GM23338 (cell line): ENCODE measurements around the gene PRLHR.

Experiments used
- CREB1 ChIP-seq: fragments of 250-450 bp; sonication (Bioruptor Pico); IDR thresholded peaks from 2 replicates; pipeline ENCODE4 v1.5.0; 2020; ENCODE audit warnings: low read depth, mild to moderate bottlenecking, moderate library complexity
- CTCF ChIP-seq, 2 experiments: fragments of 200-600 bp in 1 of 2; sonication (generic) in 1 of 2; conservative IDR thresholded peaks; 2 replicates each; pipeline versions ENCODE4 v1.5.1 to v1.6.1; 2016 to 2017; ENCODE audit warnings: antibody characterized with exemption in 2 of 2, low read depth in 2 of 2, mild to moderate bottlenecking in 2 of 2, moderate library complexity in 1 of 2
- ETS1 ChIP-seq: IDR thresholded peaks from 2 replicates; pipeline ENCODE4 v1.6.1; 2016; ENCODE audit warnings: antibody characterized with exemption
- EZH2 ChIP-seq: fragments of 200-600 bp; sonication (generic); IDR thresholded peaks from one replicate; pipeline ENCODE4 v1.8.0; 2017; ENCODE audit warnings: antibody characterized with exemption, mild to moderate bottlenecking, low read depth; ENCODE audit not compliant: unreplicated experiment
- EZH2phosphoT487 ChIP-seq: fragments of 200-600 bp; sonication (generic); IDR thresholded peaks from one replicate; pipeline ENCODE4 v1.8.1; 2018; ENCODE audit warnings: antibody characterized with exemption; ENCODE audit not compliant: unreplicated experiment
- JUNB ChIP-seq: IDR thresholded peaks from one replicate; pipeline ENCODE4 v1.6.1; 2016; ENCODE audit warnings: antibody characterized with exemption; ENCODE audit not compliant: unreplicated experiment
- POLR2AphosphoS5 ChIP-seq: IDR thresholded peaks from 2 replicates; pipeline ENCODE4 v1.6.1; 2016; ENCODE audit warnings: antibody characterized with exemption, low read depth
- REST ChIP-seq: IDR thresholded peaks from one replicate; pipeline ENCODE4 v1.6.1; 2018; ENCODE audit warnings: antibody characterized with exemption; ENCODE audit not compliant: unreplicated experiment
- STAT1 ChIP-seq: IDR thresholded peaks from one replicate; pipeline ENCODE4 v1.6.1; 2016; ENCODE audit warnings: antibody characterized with exemption; ENCODE audit not compliant: unreplicated experiment
- ZNF114 ChIP-seq: fragments of 250-450 bp; sonication (Bioruptor Pico); IDR thresholded peaks from 2 replicates; pipeline ENCODE4 v1.5.0; 2020; ENCODE audit warnings: mild to moderate bottlenecking, moderate library complexity
- ZNF331 ChIP-seq: fragments of 250-450 bp; sonication (Bioruptor Pico); IDR thresholded peaks from 2 replicates; pipeline ENCODE4 v1.5.0; 2020; ENCODE audit warnings: low read depth, mild to moderate bottlenecking, moderate library complexity
- ZNF462 ChIP-seq: fragments of 250-450 bp; sonication (Bioruptor Pico); IDR thresholded peaks from 2 replicates; pipeline ENCODE4 v1.5.0; 2020; ENCODE audit warnings: mild to moderate bottlenecking, moderate library complexity

DNA sequence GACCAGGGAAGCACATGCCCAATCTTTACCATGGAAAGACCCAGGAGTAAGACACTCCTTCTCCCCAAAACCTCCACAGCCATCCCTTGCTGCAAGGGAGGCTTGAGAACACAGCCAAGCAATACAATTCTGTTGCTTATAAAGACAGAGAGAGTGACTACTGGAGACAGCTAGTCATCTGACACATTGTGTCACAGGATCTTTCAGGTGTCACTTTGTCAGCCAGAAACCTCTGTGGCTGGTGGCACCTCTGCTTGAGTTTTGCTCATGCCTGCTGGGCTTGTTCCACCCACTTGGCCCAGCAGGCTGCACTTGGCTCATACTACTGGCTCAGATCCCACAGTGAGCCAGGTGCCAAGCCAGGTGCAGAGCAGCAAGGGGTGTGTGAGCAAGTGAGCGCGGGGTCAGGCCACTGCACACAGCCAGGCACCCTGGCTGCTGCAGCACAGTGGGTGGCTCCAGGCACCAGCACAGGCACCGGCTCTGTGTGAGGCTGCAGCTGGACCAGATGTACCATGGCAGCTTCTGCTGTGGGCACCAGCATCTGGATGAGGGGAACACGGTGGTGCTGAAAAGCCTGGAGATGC lies 12.4 kb upstream of the PRLHR start:
- TF ChIP-seq EZH2 (no peak), CTCF (conservative IDR thresholded peaks at IDR 0.05; ENCODE audit: low read depth in 2 of 2) (no peak), POLR2AphosphoS5 (no peak), CREB1 (CRISPR knock-in tag) (no peak), REST (no peak), ETS1 (no peak), STAT1 (no peak), EZH2phosphoT487 (no peak), JUNB (no peak), ZNF114 (no peak), ZNF331 (no peak), ZNF462 (no peak)
